HepG2 (cell line): ENCODE measurements around the gene E2F1. TPM values are rescaled to one million over a fixed set of nuclear protein-coding genes. Genes with fewer than 3 reads are reported as not detected.

Source experiments
- FUBP1 ChIP-seq: sonication (generic); formaldehyde crosslinking; IDR thresholded peaks from 2 replicates; pipeline ENCODE4 v1.5.1; 2020; ENCODE audit warnings: missing genetic modification reagents, mild to moderate bottlenecking, borderline replicate concordance
- GZF1 ChIP-seq: sonication (generic); formaldehyde crosslinking; IDR thresholded peaks from 2 replicates; pipeline ENCODE4 v1.5.1; 2020; ENCODE audit warnings: mild to moderate bottlenecking, missing genetic modification reagents
- HINFP ChIP-seq: sonication (generic); formaldehyde crosslinking; IDR thresholded peaks from 2 replicates; pipeline ENCODE4 v1.4.0; 2020; ENCODE audit warnings: low read depth, mild to moderate bottlenecking, missing genetic modification reagents
- MAF1 ChIP-seq: sonication (generic); formaldehyde crosslinking; IDR thresholded peaks from 2 replicates; pipeline ENCODE4 v1.5.0; 2020; ENCODE audit warnings: missing genetic modification reagents, borderline replicate concordance
- MEIS1 ChIP-seq: sonication (generic); formaldehyde crosslinking; IDR thresholded peaks from 2 replicates; pipeline ENCODE4 v1.9.0; 2021; ENCODE audit warnings: mild to moderate bottlenecking, missing genetic modification reagents, moderate library complexity, borderline replicate concordance
- PAXIP1 ChIP-seq: sonication (generic); formaldehyde crosslinking; conservative IDR thresholded peaks from 2 replicates; pipeline ENCODE4 v1.4.0; 2020; ENCODE audit warnings: mild to moderate bottlenecking, missing genetic modification reagents, moderate library complexity
- SP2 ChIP-seq: sonication (generic); formaldehyde crosslinking; IDR thresholded peaks from 2 replicates; pipeline ENCODE4 v1.5.1; 2020; ENCODE audit warnings: mild to moderate bottlenecking, missing genetic modification reagents
- TBX2 ChIP-seq: sonication (generic); formaldehyde crosslinking; IDR thresholded peaks from 2 replicates; pipeline ENCODE4 v1.5.0; 2020; ENCODE audit warnings: missing genetic modification reagents, mild to moderate bottlenecking, borderline replicate concordance
- ZNF143 ChIP-seq: sonication (generic); formaldehyde crosslinking; IDR thresholded peaks from 2 replicates; pipeline ENCODE4 v1.4.0; 2020; ENCODE audit warnings: missing genetic modification reagents
- ZNF264 ChIP-seq: sonication (generic); formaldehyde crosslinking; IDR thresholded peaks from 2 replicates; pipeline ENCODE4 v1.4.0; 2020; ENCODE audit warnings: missing genetic modification reagents
- ZNF296 ChIP-seq: sonication (generic); formaldehyde crosslinking; conservative IDR thresholded peaks from 2 replicates; pipeline ENCODE4 v1.5.0; 2020; ENCODE audit warnings: mild to moderate bottlenecking, missing genetic modification reagents
- ZNF709 ChIP-seq: sonication (generic); formaldehyde crosslinking; IDR thresholded peaks from 2 replicates; pipeline ENCODE4 v1.5.0; 2020; ENCODE audit warnings: mild to moderate bottlenecking, missing genetic modification reagents
- ZNF839 ChIP-seq: sonication (generic); formaldehyde crosslinking; IDR thresholded peaks from 2 replicates; pipeline ENCODE4 v1.4.0; 2020; ENCODE audit warnings: missing genetic modification reagents, mild to moderate bottlenecking, borderline replicate concordance
- ZSCAN31 ChIP-seq: sonication (generic); formaldehyde crosslinking; IDR thresholded peaks from 2 replicates; pipeline ENCODE4 v1.5.0; 2020; ENCODE audit warnings: low read depth, mild to moderate bottlenecking, missing genetic modification reagents
- polyA plus RNA-seq, 8 experiments: library from polyadenylated mRNA; depleted of rRNA in 3 of 8; stranded (reverse) in 7 of 8; unstranded in 1 of 8; fragments of >200 nt; fragmentation: Illumina TruSeq in 4 of 8; extraction: Trizol in 4 of 8; gene quantifications; 2 replicates each; pipeline versions ENCODE4 v1.2.1 to v1.2.3, GENCODE V29; 2011 to 2016; ENCODE audit warnings: low read depth in 4 of 8, missing spikeins in 1 of 8, mixed read lengths in 1 of 8; ENCODE audit not compliant: insufficient read depth in 1 of 8
- total RNA-seq, 5 experiments: library from RNA; depleted of rRNA; stranded (reverse); fragments of >200 nt; fragmentation: Illumina TruSeq; extraction: Trizol; gene quantifications; 2 replicates each; pipeline ENCODE4 v1.2.3, GENCODE V29; 2016; ENCODE audit warnings: low read depth in 1 of 5
- TF ChIP-seq, protein P1 (sequence below): sonication (generic); formaldehyde crosslinking; IDR thresholded peaks from 2 replicates; pipeline ENCODE4 v1.5.1; 2020; ENCODE audit warnings: mild to moderate bottlenecking, missing genetic modification reagents, moderate library complexity
- TF ChIP-seq, protein P2 (sequence below): sonication (generic); formaldehyde crosslinking; IDR thresholded peaks from 2 replicates; pipeline ENCODE4 v1.4.0; 2020; ENCODE audit warnings: missing genetic modification reagents

E2F1 gene
- total and polyA plus RNA-seq, 2 of the 13 experiments (the other 11 are each of a cell fraction or from before 2014, with no cell fraction given): 25.5 to 39.4 TPM

GRCh38 chr20:33674294-33675135, 11.7 kb downstream of the E2F1 start, which contains the start of gene NECAB3 (continued):
- TF ChIP-seq, protein P1, sequence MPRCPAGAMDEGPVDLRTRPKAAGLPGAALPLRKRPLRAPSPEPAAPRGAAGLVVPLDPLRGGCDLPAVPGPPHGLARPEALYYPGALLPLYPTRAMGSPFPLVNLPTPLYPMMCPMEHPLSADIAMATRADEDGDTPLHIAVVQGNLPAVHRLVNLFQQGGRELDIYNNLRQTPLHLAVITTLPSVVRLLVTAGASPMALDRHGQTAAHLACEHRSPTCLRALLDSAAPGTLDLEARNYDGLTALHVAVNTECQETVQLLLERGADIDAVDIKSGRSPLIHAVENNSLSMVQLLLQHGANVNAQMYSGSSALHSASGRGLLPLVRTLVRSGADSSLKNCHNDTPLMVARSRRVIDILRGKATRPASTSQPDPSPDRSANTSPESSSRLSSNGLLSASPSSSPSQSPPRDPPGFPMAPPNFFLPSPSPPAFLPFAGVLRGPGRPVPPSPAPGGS: peak; percentile 86; the same call in 1 of the 2 replicates
- TF ChIP-seq SP2 (CRISPR knock-in tag): peak; percentile 49; the same call in 1 of the 2 replicates
- TF ChIP-seq ZNF709 (CRISPR knock-in tag): 0 out of 2 replicates have a peak, but pooled peaks have one; percentile 76
- peak; percentile 83 for TF ChIP-seq MAF1 (CRISPR knock-in tag)
- peak; percentile 49; the same call in 1 of the 2 replicates for TF ChIP-seq ZNF143 (CRISPR knock-in tag)
- TF ChIP-seq, protein P2, sequence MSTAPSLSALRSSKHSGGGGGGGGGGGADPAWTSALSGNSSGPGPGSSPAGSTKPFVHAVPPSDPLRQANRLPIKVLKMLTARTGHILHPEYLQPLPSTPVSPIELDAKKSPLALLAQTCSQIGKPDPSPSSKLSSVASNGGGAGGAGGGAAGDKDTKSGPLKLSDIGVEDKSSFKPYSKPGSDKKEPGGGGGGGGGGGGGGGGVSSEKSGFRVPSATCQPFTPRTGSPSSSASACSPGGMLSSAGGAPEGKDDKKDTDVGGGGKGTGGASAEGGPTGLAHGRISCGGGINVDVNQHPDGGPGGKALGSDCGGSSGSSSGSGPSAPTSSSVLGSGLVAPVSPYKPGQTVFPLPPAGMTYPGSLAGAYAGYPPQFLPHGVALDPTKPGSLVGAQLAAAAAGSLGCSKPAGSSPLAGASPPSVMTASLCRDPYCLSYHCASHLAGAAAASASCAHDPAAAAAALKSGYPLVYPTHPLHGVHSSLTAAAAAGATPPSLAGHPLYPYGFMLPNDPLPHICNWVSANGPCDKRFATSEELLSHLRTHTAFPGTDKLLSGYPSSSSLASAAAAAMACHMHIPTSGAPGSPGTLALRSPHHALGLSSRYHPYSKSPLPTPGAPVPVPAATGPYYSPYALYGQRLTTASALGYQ (CRISPR knock-in tag): 0 out of 2 replicates have a peak, but pooled peaks have one; percentile 52
- TF ChIP-seq HINFP (CRISPR knock-in tag): peak; percentile 99
- peak; percentile 74 for TF ChIP-seq FUBP1 (CRISPR knock-in tag)
- peak; percentile 74 for TF ChIP-seq PAXIP1 (CRISPR knock-in tag)
- peak; percentile 35; the same call in 1 of the 2 replicates for TF ChIP-seq ZNF264
- peak; percentile 93 for TF ChIP-seq MEIS1 (CRISPR knock-in tag)
- no peak for TF ChIP-seq ZSCAN31 (CRISPR knock-in tag)
- no peak; the same call in none of the 2 replicates for TF ChIP-seq ZNF296 (CRISPR knock-in tag)
- TF ChIP-seq TBX2 (CRISPR knock-in tag): peak; percentile 73; the same call in 1 of the 2 replicates
- TF ChIP-seq GZF1 (CRISPR knock-in tag): no peak
- TF ChIP-seq ZNF839 (CRISPR knock-in tag): peak; percentile 18; the same call in 1 of the 2 replicates
